GM03348 (cell line): ENCODE data around the gene BUD31.
"Not testable (repeated sequence)": the region's sequence is repeated elsewhere in the genome, so short reads cannot be mapped to it uniquely, and the experiment has no call there.

ENCODE experiments used
- DNase-seq: peaks from one replicate; pipeline ENCODE4 v3.0.0; 2012; ENCODE audit warnings: low spot score

The BUD31 gene

GRCh38 chr7:99408379-99409191 is at the start of gene BUD31, which contains the start of gene PDAP1:
Gene BUD31 (plus strand): TSS chr7:99408969. CDS start chr7:99411093, 2,124 bp downstream.
Gene PDAP1 (minus strand): TSS chr7:99408597. CDS start chr7:99408548, 49 bp downstream.
- DNase-seq, result peak; percentile 97

GRCh38 chr7:99359465-99360154 is 49.2 kb upstream of the BUD31 start:
- DNase-seq, result no peak

GRCh38 chr7:99362801-99363200 is 46.0 kb upstream of the BUD31 start:
- DNase-seq, result peak; percentile 65

GRCh38 chr7:99363286-99363685 is 45.5 kb upstream of the BUD31 start:
- no peak for DNase-seq

GRCh38 chr7:99365318-99366141 is 43.2 kb upstream of the BUD31 start:
- peak; percentile 40 for DNase-seq

GRCh38 chr7:99366646-99367045 is 42.1 kb upstream of the BUD31 start:
- no peak for DNase-seq

GRCh38 chr7:99368750-99369389 is 39.9 kb upstream of the BUD31 start:
- DNase-seq, result no peak

- peak; percentile 53 for DNase-seq
Measured at GRCh38 chr7:99369767-99370391, 38.9 kb upstream of the BUD31 start.

- DNase-seq, result no peak
Measured at GRCh38 chr7:99371376-99371920, 37.3 kb upstream of the BUD31 start.

- DNase-seq, result peak; percentile 64
Measured at GRCh38 chr7:99372275-99373090, 36.3 kb upstream of the BUD31 start.

- no peak for DNase-seq
Measured at GRCh38 chr7:99373091-99374066, 35.4 kb upstream of the BUD31 start.

GRCh38 chr7:99374111-99375064 is 34.4 kb upstream of the BUD31 start, which contains the start of gene ARPC1B:
Gene ARPC1B (plus strand): TSS chr7:99374730. CDS start chr7:99385715, 10,985 bp downstream.
- DNase-seq, result peak; percentile 98

GRCh38 chr7:99375070-99375807 is 33.5 kb upstream of the BUD31 start:
- peak; percentile 95 for DNase-seq

- peak; percentile 93 for DNase-seq
Measured at GRCh38 chr7:99379043-99379577, 29.7 kb upstream of the BUD31 start.

- DNase-seq, result not testable (repeated sequence)
Measured at GRCh38 chr7:99379693-99380031, 29.1 kb upstream of the BUD31 start.

- DNase-seq, result peak; percentile 54
Measured at GRCh38 chr7:99380032-99380822, 28.5 kb upstream of the BUD31 start.
